Spleen (tissue), 7 donors: ENCODE data around the gene TRAPPC11.

Experiments
- POLR2A ChIP-seq, 3 donors: fragments of 450-650 bp; IDR thresholded peaks; one replicate each; pipeline ENCODE4 v1.5.1; 2017; ENCODE audit warnings: antibody characterized with exemption in 3 of 3, mild to moderate bottlenecking in 1 of 3
- POLR2AphosphoS5 ChIP-seq, 3 donors: sonication (generic); formaldehyde crosslinking; IDR thresholded peaks; one replicate each; pipeline ENCODE4 v1.5.1; 2017; ENCODE audit warnings: antibody characterized with exemption in 3 of 3
- TF ChIP-seq, protein P1 (sequence below), 11 experiments: fragments of 200-600 bp in 7 of 11; fragments of 450-650 bp in 4 of 11; sonication (generic) in 4 of 11; IDR thresholded peaks in 8 of 11; conservative IDR thresholded peaks in 3 of 11; 1 replicate in 7 of 11; 2 replicates in 4 of 11; pipeline versions ENCODE4 v1.4.0 to v1.8.0; 2016 to 2021; ENCODE audit warnings: antibody characterized with exemption in 11 of 11, inconsistent platforms in 4 of 11, mild to moderate bottlenecking in 1 of 11
- donor health status: DM: no; HTN: no; CAD: no; lungs with moderate emphysema.
- donor health status: DM: no; HTN: no; CAD: no.
- donor health status: DM: no; HTN: no; CAD: no.

DNA sequence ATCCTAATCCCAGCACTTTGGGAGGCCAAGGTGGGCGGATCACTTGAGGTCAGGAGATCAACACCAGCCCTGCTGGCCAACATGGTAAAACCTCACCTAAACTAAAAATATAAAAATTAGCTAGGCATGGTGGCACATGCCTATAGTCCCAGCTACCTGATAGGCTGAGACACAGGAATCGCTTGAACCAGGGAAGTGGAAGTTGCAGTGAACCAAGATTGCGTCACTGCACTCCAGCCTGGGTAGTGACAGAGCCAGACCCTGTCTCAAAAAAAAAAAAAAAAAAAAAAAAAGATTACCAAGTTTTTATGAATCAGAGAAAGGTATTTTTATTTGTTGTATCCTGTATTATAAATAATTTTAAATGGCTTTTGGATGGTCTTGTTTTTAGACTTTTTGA is 15.1 kb downstream of the TRAPPC11 start:
- TF ChIP-seq, protein P1, sequence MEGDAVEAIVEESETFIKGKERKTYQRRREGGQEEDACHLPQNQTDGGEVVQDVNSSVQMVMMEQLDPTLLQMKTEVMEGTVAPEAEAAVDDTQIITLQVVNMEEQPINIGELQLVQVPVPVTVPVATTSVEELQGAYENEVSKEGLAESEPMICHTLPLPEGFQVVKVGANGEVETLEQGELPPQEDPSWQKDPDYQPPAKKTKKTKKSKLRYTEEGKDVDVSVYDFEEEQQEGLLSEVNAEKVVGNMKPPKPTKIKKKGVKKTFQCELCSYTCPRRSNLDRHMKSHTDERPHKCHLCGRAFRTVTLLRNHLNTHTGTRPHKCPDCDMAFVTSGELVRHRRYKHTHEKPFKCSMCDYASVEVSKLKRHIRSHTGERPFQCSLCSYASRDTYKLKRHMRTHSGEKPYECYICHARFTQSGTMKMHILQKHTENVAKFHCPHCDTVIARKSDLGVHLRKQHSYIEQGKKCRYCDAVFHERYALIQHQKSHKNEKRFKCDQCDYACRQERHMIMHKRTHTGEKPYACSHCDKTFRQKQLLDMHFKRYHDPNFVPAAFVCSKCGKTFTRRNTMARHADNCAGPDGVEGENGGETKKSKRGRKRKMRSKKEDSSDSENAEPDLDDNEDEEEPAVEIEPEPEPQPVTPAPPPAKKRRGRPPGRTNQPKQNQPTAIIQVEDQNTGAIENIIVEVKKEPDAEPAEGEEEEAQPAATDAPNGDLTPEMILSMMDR (IDR thresholded peaks at IDR 0.05 in 8 of 11, conservative IDR thresholded peaks at IDR 0.05 in 3 of 11), result no peak
- no peak for TF ChIP-seq POLR2A (IDR thresholded peaks at IDR 0.05)
- TF ChIP-seq POLR2AphosphoS5 (IDR thresholded peaks at IDR 0.05), result no peak
